Panc1 (cell line): ENCODE results near the gene C1QL1.

Experiments
- CTCF ChIP-seq: fragments of 450-650 bp; IDR thresholded peaks from 2 replicates; pipeline ENCODE4 v1.5.1; 2017; ENCODE audit warnings: mild to moderate bottlenecking
- POLR2AphosphoS5 ChIP-seq: IDR thresholded peaks from 2 replicates; pipeline ENCODE4 v1.6.1; 2012; ENCODE audit warnings: mild to moderate bottlenecking, low read depth, low read length, moderate library complexity
- REST ChIP-seq, 2 experiments: IDR thresholded peaks; 2 replicates each; pipeline ENCODE4 v1.6.1; 2011 to 2012; ENCODE audit warnings: low read depth in 2 of 2, control low read depth in 1 of 2, low read length in 1 of 2, mild to moderate bottlenecking in 1 of 2, moderate library complexity in 1 of 2; ENCODE audit not compliant: insufficient read depth in 1 of 2
- SIN3A ChIP-seq: IDR thresholded peaks from 2 replicates; pipeline ENCODE4 v1.6.1; 2012; ENCODE audit warnings: low read depth, mild to moderate bottlenecking, low read length, moderate library complexity, borderline replicate concordance; ENCODE audit not compliant: insufficient read depth
- TCF7L2 ChIP-seq: IDR thresholded peaks from 2 replicates; pipeline ENCODE4 v1.6.1; 2011; ENCODE audit warnings: mild to moderate bottlenecking, low read depth, low read length, inconsistent platforms

- no peak for TF ChIP-seq CTCF
- TF ChIP-seq POLR2AphosphoS5 = no peak
- no peak for TF ChIP-seq REST (IDR thresholded peaks at IDR 0.05; ENCODE audit: insufficient read depth in 1 of 2, low read depth in 2 of 2, low read length in 1 of 2)
- no peak for TF ChIP-seq SIN3A
- TF ChIP-seq TCF7L2 = no peak
Observed at GRCh38 chr17:44918006-44918405, 50.1 kb downstream of the C1QL1 start.
